Lung (tissue), 12 donors: Measurements from ENCODE around the gene IGFBP6. TPM values are rescaled to one million over a fixed set of nuclear protein-coding genes. Genes with fewer than 3 reads are reported as not detected.

Experiments used
- ATAC-seq: fragments of 200-7000 bp; cut with Tn5 transposase; one replicate; pipeline ENCODE4 v1.9.1; 2020; ENCODE audit warnings: moderate number of reproducible peaks; ENCODE audit not compliant: insufficient read depth, low FRiP score
- DNase-seq, 3 donors: peaks; one replicate each; pipeline ENCODE4 v3.0.0-alpha.2; 2013 to 2017
- H3K27ac ChIP-seq, 2 donors: one replicate each; pipeline ENCODE4 v1.5.1; 2013; ENCODE audit warnings: mild to moderate bottlenecking in 2 of 2, moderate library complexity in 2 of 2, control low read depth in 1 of 2, inconsistent platforms in 1 of 2, low read depth in 1 of 2, low read length in 1 of 2
- H3K27me3 ChIP-seq, 3 donors: one replicate each; pipeline ENCODE4 v1.5.1; 2013; ENCODE audit warnings: low read length in 2 of 3; ENCODE audit not compliant: control insufficient read depth in 3 of 3, insufficient read depth in 3 of 3
- H3K36me3 ChIP-seq, 4 donors: one replicate each; pipeline ENCODE4 v1.5.1; 2013; ENCODE audit warnings: low read length in 4 of 4, mild to moderate bottlenecking in 1 of 4, moderate library complexity in 1 of 4; ENCODE audit not compliant: control insufficient read depth in 4 of 4, insufficient read depth in 4 of 4
- H3K4me1 ChIP-seq, 5 donors: one replicate each; pipeline ENCODE4 v1.5.1; 2013; ENCODE audit warnings: low read length in 5 of 5, mild to moderate bottlenecking in 2 of 5, moderate library complexity in 1 of 5; ENCODE audit not compliant: control insufficient read depth in 5 of 5, insufficient read depth in 5 of 5
- H3K4me3 ChIP-seq: one replicate; pipeline ENCODE4 v1.5.1; 2013; ENCODE audit warnings: mild to moderate bottlenecking, control low read depth, moderate library complexity
- H3K9ac ChIP-seq, 2 donors: one replicate each; pipeline ENCODE4 v1.5.1; 2013; ENCODE audit warnings: low read length in 2 of 2, control low read depth in 1 of 2; ENCODE audit not compliant: insufficient read depth in 1 of 2
- H3K9me3 ChIP-seq, 4 donors: one replicate each; pipeline ENCODE4 v1.5.1; 2013; ENCODE audit warnings: low read length in 3 of 4, mild to moderate bottlenecking in 1 of 4, moderate library complexity in 1 of 4; ENCODE audit not compliant: control insufficient read depth in 4 of 4, insufficient read depth in 3 of 4
- WGBS, 2 donors: extraction: QIAGEN DNeasy Blood & Tissue Kit; methylation state at CpG; one replicate each; pipeline ENCODE4 v1.1.7; 2013; 5-methylcytosine and 5-hydroxymethylcytosine counted together
- polyA plus RNA-seq, 2 donors: library from polyadenylated mRNA; stranded (reverse); fragments of 200-250 nt; gene quantifications; one replicate each; pipeline ENCODE4 v1.2.1, GENCODE V29; 2013
- total RNA-seq, 2 donors: library from RNA; depleted of rRNA in 1 of 2; stranded (reverse); fragments of >200 nt in 1 of 2; gene quantifications; one replicate each; pipeline ENCODE4 v1.2.1, GENCODE V29; 2014 to 2021
- TF ChIP-seq, protein P1 (sequence below): IDR thresholded peaks from 2 replicates; pipeline ENCODE4 v1.5.1; 2012; ENCODE audit warnings: mild to moderate bottlenecking; ENCODE audit errors: control extremely low read depth, extremely low read depth
- donor health status: control.
- donor health status: control.
- donor health status: Bipolar disorder and iron deficiency.
- donor health status: healthy.
- donor health status: DM: yes; HTN: yes; CAD: no.

The IGFBP6 gene
- total and polyA plus RNA-seq, 4 donors = 15.9 to 75.0 (median 29.2) TPM

DNA sequence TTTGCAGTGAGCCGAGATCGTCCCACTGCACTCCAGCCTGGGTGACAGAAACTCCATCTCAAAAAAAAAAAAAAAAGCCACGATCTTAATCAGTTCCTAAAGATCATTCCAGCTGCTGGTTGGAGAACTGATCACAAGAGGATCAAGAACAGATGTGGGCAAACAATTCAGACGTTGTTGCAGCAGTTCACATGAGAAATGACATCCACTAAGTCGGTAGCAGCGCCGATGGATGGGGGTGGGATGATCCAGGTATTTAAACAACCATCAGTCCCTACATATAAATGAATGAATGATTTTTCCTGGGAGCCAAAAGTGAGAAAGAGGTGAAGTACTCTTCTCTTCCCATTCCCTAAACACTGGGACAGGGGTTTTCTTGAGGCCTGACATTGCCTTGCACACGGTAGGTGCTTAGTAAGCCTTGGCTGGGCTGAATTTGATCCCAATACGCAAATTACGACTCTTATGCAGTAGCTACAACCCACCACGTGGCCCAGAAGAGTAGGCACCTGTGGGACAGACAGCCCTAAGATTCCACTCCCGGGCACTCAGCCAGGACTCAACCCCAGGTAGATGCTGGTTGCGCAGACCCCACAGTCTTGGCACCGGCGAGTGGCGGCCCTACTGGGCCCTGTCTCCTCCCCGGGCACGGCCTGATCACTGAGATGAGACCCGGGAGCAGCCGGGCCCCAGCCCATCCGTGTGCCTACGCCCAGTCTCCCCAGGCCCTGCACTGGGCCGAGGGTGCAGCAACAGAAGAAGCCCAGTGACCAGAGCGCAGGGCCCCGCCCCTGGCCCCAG lies 18.8 kb upstream of the IGFBP6 start:
- H3K9ac ChIP-seq = peak overlapping the region; percentile 12 to 66
- ATAC-seq (no peak), DNase-seq (no peak)
- H3K4me1 ChIP-seq = peaks cover 0 to 23% (median 13%) of the 10 kb centered on the region in 5 donors
- TF ChIP-seq, protein P1, sequence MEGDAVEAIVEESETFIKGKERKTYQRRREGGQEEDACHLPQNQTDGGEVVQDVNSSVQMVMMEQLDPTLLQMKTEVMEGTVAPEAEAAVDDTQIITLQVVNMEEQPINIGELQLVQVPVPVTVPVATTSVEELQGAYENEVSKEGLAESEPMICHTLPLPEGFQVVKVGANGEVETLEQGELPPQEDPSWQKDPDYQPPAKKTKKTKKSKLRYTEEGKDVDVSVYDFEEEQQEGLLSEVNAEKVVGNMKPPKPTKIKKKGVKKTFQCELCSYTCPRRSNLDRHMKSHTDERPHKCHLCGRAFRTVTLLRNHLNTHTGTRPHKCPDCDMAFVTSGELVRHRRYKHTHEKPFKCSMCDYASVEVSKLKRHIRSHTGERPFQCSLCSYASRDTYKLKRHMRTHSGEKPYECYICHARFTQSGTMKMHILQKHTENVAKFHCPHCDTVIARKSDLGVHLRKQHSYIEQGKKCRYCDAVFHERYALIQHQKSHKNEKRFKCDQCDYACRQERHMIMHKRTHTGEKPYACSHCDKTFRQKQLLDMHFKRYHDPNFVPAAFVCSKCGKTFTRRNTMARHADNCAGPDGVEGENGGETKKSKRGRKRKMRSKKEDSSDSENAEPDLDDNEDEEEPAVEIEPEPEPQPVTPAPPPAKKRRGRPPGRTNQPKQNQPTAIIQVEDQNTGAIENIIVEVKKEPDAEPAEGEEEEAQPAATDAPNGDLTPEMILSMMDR = no peak
- 20 to 22% methylated on average over 23 to 25 of the region's 25 CpGs for WGBS, 2 donors
- H3K9me3 ChIP-seq = no peaks in the 10 kb centered on the region
- H3K4me3 ChIP-seq = peak overlapping the region; percentile 74
- H3K27me3 ChIP-seq = no peaks in the 10 kb centered on the region
- peak overlapping the region; percentile 62 to 93 for H3K27ac ChIP-seq
- H3K36me3 ChIP-seq = peaks cover 7 to 25% (median 17%) of the 10 kb centered on the region in 4 donors

DNA sequence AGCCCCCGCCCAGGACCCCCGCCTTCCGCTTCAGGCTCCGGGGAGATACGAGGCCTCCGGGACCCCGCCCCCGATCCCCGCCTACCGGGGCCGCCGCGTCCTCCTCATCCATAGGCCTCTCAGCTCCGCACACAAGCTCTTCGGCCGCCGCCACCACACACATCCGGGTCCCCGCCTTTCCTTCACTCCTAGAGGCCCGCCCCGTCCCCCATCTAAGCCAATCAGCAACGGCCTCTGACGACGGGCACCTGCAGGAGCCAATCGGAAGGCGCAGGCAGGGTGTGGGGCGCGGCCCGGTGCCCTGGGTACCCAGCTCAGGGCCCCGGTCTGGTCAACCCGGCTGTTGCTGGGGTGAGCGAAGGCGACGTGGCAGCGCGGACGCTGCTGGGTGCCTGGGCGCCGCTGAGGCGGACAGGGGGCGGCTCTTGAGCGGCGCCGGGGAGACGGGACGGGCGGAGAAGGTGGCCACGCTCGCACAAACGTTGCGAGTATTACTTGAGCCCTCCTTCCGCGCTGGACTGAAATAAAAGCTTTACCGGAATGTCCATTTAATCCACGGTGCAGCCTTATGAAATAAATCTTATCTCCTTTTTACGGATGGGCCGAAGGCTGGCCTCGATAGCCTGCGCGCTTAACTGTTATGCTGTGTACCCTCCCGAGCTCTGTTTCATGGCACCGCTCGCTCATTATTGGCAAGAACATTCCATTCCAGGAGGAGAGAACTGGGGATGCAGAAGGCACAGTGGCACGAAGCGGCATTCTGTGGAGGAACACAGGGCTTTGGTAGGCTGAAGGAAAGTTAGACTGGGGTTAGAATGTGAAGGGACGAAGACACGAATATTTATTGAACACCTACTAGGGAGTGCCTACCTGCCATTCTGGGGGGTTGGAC lies 18.0 kb upstream of the IGFBP6 start, which contains the start of gene SPRYD3:
SPRYD3 (minus strand) TSS at position 165 of the 892 bp plus-strand sequence; CDS start at position 108, 57 bp downstream.
- Histone ChIP-seq H3K9me3 (no peaks in the 10 kb centered on the region), H3K36me3 (peaks cover 3 to 20% (median 13%) of the 10 kb centered on the region in 4 donors), H3K27ac (peak within 1 kb of the TSS; percentile 93 to 95), H3K9ac (peak within 1 kb of the TSS; percentile 72 to 81), H3K4me1 (peaks cover 0 to 19% (median 7%) of the 10 kb centered on the region in 5 donors), H3K27me3 (no peaks in the 10 kb centered on the region), H3K4me3 (peak within 1 kb of the TSS; percentile 74)
- TF ChIP-seq, protein P1 = no peak
- DNase-seq (peak; percentile 98 to 99 (median 98)), ATAC-seq (peak; percentile 100)
- 3% methylated on average over 59 to 67 of the region's 67 CpGs for WGBS, 2 donors

DNA sequence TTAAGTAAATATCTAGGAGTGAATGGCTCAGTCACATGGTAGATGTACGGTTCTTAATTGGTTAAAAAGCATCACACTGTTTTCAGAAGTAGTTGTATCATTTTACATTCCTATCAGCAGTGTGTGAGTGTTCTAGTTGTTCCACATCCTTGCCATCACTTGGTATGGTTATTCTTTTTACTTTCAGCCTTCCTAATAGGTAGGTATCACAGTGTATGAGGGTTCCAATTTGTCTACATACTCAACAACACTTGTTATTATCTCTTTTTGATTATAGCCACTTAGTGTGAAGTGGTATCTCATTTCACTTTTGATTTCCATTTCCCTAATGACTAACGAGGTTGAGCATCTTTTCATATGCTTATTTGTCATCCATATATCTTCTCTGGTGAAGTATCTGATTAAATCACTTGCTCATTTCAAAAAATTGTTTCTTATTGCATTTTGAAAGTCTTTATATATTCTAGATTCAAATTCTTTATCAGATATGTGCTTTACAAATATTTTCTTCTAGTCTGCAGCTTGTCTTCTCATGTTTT lies 14.8 kb upstream of the IGFBP6 start:
- no peak for ATAC-seq
- no peaks in the 10 kb centered on the region for H3K9me3 ChIP-seq
- H3K4me3 ChIP-seq = no peak overlapping the region
- no peak overlapping the region for H3K9ac ChIP-seq
- DNase-seq = no peak
- TF ChIP-seq, protein P1 = no peak
- H3K4me1 ChIP-seq = peaks cover 0 to 13% (median 7%) of the 10 kb centered on the region in 5 donors
- WGBS, 2 donors = 61 to 76% methylated on average over 2 of the region's 2 CpGs
- no peaks in the 10 kb centered on the region for H3K36me3 ChIP-seq
- H3K27me3 ChIP-seq = no peaks in the 10 kb centered on the region
- H3K27ac ChIP-seq = no peak overlapping the region
